Left ventricle myocardium superior (tissue), 1 donor: ENCODE results near the gene PARD3B. TPM values are rescaled to one million over a fixed set of nuclear protein-coding genes. Genes with fewer than 3 reads are reported as not detected.
A peak's percentile ranks its signal among the peaks of the same experiment; 100 is the strongest.

Experiments
- ATAC-seq: fragments of 200-7000 bp; cut with Tn5 transposase; one replicate; pipeline ENCODE4 v1.9.1; 2020; ENCODE audit warnings: mild to moderate bottlenecking, moderate library complexity
- DNase-seq: peaks from one replicate; pipeline ENCODE4 v3.0.0-alpha.2; 2020
- intact Hi-C: fragments of 100-400 bp; cut with micrococcal nuclease; formaldehyde crosslinking; loops from one replicate; pipeline ENCODE4 v1.11.0; 2022
- total RNA-seq: library from RNA; stranded (reverse); fragmentation: NEBNext Ultra II Directional; extraction: Animal tissue kit (Norgen Biotek cat#: 25700); gene quantifications from one replicate; pipeline ENCODE4 v1.2.1, GENCODE V29; 2021
- donor health status: DM: no; HTN: yes; CAD: no; lungs with severe emphysema.

Gene PARD3B
- total RNA-seq, 1 donor from 2014 or later = 6.5 TPM

DNA sequence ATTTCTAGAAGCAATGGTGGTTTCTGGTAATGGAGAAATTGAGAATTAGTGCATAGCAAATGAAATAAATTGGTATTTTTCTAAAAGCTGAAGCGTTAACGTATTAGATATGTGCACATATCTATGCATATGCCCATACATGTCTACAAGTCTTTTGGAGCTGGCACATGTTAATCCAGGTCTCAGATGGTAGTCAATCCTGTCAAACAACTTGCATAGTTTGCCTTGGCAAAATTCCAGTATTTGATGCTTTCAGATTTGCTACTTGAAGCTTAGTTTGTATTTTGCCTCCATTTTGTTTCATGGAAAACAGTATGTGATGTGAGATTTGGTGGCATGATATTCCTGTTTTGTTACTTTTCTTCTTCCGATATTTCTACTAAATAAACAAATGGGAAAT is 304.6 kb downstream of the PARD3B start:
- intact Hi-C loops = no loop called here
- no peak for DNase-seq
- ATAC-seq = no peak

- ATAC-seq = no peak
- intact Hi-C loops = no loop called here
- no peak for DNase-seq
Measured at GRCh38 chr2:204850581-204850980, 305.3 kb downstream of the PARD3B start.

- intact Hi-C loops = no loop called here
Measured at GRCh38 chr2:204853905-204854304, 308.6 kb downstream of the PARD3B start.

GRCh38 chr2:204860274-204860673 is 315.0 kb downstream of the PARD3B start:
- intact Hi-C loops = no loop called here
- ATAC-seq (no peak), DNase-seq (no peak)

More at GRCh38 chr2:204853905-204854304, 308.6 kb downstream of the PARD3B start:
- DNase-seq = no peak
- no peak for ATAC-seq

- intact Hi-C loops = no loop called here
- no peak for DNase-seq
- ATAC-seq = no peak
Measured at GRCh38 chr2:204862809-204863208, 317.5 kb downstream of the PARD3B start.

DNA sequence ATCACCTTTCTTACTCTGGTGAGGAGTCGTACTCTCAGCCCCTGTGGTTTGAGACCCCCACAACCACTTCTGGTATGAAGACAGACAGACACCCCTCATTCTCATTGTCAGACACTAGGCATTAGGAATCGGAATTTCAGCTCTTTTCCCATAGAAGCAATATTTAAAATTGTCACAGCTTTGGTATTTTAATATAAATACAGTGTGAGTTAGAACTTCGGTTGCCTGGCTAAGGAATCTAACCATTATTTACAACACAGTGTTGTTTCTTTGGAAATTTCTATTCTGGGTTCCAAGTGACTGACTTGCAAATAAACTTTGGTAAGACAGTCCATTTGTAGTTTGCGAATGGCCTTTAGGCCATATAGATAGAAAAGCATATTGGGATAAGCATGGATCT is 318.1 kb downstream of the PARD3B start:
- ATAC-seq (no peak), DNase-seq (no peak)
- intact Hi-C loops = no loop called here

- intact Hi-C loops = no loop called here
- ATAC-seq = peak; percentile 50
- DNase-seq = no peak
Measured at GRCh38 chr2:204869132-204869823, 324.0 kb downstream of the PARD3B start.

DNA sequence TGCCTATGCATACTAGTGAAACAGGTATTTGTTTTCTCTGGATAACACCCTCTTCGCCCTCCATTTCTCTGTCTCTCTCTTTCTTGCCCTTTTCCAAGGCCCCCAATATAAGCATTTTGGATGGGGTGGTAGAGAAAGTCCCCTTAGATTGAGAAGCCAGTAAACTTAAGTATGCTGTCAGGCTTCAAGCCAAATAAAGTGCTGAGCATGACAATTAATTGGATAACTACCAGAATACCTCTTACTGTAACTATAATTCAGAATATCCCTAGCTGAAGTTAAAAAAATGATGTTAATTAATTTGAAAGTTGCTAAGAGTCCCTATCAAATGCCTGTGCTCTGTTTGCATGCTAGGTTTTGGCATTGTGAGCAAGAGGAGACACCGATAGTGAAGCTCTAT is 324.8 kb downstream of the PARD3B start:
- ATAC-seq = no peak
- intact Hi-C loops = no loop called here
- DNase-seq = no peak

GRCh38 chr2:204871231-204871953 is 326.1 kb downstream of the PARD3B start:
- intact Hi-C loops = no loop called here
- ATAC-seq = peak; percentile 39

DNA sequence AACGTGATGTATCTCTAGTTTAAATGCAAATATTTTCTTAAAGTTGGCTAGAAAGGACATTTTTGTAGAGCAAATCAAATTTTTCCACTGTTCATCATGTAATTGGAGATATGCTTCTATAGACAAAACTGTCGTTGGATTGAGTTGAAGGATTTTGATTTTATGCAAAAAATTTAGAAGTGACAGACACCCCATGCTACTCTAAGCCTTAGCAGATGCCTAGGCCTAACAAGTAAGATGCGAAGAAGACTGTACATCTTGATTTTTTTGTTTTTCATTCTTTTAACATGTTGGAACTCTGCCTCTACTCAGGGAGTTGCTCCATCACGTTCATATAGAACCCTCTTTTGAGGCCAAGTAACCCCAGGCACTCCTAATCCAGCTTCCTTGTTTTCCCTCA is 331.0 kb downstream of the PARD3B start:
- no peak for ATAC-seq
- no peak for DNase-seq
- intact Hi-C loops = no loop called here

More at GRCh38 chr2:204871231-204871953, 326.1 kb downstream of the PARD3B start:
- DNase-seq = no peak

- intact Hi-C loops = no loop called here
- ATAC-seq (no peak), DNase-seq (no peak)
Measured at GRCh38 chr2:204877691-204878090, 332.4 kb downstream of the PARD3B start.

- no peak for ATAC-seq
- DNase-seq = no peak
- intact Hi-C loops = no loop called here
Measured at GRCh38 chr2:204880928-204881327, 335.7 kb downstream of the PARD3B start.

GRCh38 chr2:204881655-204882054 is 336.4 kb downstream of the PARD3B start:
- ATAC-seq = no peak
- DNase-seq = no peak
- intact Hi-C loops = no loop called here

GRCh38 chr2:204885747-204886146 is 340.5 kb downstream of the PARD3B start:
- intact Hi-C loops = no loop called here
- no peak for ATAC-seq
- no peak for DNase-seq

DNA sequence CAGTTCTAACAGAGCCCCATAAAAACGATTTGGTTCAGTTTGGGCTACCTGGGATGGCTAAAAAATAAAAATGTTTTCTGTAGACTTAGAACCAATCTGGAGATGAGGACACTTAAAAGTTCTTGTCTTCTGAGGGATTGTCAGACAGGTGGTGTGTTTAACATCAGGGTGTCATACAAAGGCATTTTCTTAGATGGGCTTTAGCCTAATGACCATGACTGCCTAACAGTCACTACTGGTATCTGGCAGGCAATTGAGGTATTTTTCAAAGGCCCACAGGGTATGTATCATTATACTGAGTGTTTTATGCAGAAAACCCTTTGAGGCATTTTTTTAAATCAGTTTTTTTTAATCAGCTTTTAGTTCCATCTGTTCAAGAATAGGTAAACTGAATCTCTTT is 341.4 kb downstream of the PARD3B start:
- DNase-seq (no peak), ATAC-seq (no peak)
- intact Hi-C loops = no loop called here

DNA sequence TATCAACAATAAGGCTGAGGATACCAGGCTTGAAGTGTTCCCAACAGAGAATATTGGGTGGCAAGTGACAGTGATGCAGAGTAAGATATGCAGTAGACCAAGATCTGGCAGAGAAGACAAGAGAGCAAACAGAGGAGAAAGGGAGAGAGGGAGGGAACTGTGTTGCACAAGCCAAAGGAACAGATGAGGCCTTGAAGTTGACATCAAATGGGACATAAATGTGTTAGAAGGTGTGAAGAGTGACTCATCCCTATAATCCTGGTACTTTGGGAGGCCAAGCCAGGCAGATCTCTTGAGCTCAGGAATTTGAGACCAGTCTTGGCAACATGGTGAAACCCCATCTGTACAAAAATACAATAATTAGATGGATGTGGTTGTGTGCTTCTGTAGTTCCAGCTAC is 342.9 kb downstream of the PARD3B start:
- DNase-seq = no peak
- intact Hi-C loops = no loop called here
- no peak for ATAC-seq

DNA sequence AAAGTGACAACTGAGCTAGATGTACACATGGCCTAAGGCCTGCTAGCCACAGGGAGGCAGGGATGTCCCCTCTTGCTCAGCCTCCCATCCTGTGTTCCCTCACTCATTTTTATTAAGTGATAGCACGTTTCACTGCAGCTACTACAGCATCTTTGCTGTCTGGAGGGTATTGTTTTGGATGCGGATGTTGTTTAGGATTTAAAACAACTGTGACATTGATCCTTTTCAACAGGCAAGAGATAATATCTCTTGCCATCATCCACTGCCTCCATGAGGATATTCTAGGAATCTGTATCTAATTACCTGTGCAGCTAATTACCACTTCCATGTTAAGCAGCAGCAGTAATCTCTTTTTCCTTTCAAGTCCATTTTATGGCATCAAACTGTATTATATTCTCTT is 345.4 kb downstream of the PARD3B start:
- DNase-seq (no peak), ATAC-seq (no peak)
- intact Hi-C loops = no loop called here

DNA sequence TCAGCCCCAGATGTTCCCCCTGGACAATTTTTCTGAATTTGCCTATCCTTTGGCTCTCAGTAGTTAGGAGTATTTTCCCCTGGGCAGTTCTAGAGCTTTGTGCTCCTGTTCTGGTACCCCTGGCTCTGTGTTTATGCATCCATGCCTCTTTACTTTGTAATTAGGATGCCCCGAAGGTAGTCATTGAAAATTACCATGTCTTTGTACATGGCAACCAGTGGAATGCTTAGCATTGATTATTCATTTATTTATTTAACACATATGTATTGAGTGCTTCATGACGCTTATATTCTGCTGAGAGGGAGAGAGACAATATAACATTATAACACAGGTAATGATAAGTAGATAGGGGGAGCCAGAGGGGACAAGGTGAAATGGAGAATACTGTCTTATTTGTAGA is 346.5 kb downstream of the PARD3B start:
- intact Hi-C loops = no loop called here
- DNase-seq (no peak), ATAC-seq (no peak)

GRCh38 chr2:204892506-204893255 is 347.4 kb downstream of the PARD3B start:
- DNase-seq = no peak
- ATAC-seq = no peak

DNA sequence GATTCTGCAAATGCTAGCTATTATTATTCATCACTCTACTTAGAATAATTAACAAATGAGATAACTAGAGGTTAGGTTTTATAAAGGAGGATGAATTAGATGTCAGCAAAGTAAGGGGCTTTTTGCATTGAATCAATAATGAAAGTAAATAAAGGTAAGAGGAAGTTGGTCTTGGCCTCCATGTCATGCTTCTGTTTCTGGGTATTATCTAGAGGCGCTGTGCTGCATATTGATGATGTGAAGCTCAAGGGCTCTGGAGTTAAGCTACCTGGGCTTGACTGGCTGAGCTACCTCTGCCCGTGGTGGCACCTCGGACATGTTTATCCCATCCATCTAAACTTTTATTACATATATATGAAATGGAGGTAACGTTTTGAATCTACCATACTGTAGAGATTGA is 350.9 kb downstream of the PARD3B start:
- no peak for DNase-seq
- intact Hi-C loops = no loop called here
- ATAC-seq = no peak

More at GRCh38 chr2:204892506-204893255, 347.4 kb downstream of the PARD3B start:
- intact Hi-C loops = no loop called here
